Epithelial cell of esophagus (primary cell): ENCODE results near the gene RXRG.
A peak's percentile ranks its signal among the peaks of the same experiment; 100 is the strongest.

Source experiments
- DNase-seq: peaks from one replicate; pipeline ENCODE4 v3.0.0; 2010; ENCODE audit warnings: low read depth
- H3K4me3 ChIP-seq: 2 replicates; pipeline ENCODE4 v1.5.1; 2011; ENCODE audit warnings: mild to moderate bottlenecking, low read length, control low read depth
- CTCF ChIP-seq: IDR thresholded peaks from 2 replicates; pipeline ENCODE4 v1.5.1; 2011; ENCODE audit warnings: low read depth, mild to moderate bottlenecking, low read length, control low read depth, inconsistent platforms; ENCODE audit not compliant: insufficient read depth; ENCODE audit errors: missing control alignments

Gene RXRG

GRCh38 chr1:165431079-165431478 lies 13.8 kb downstream of the RXRG start:
- no peak for TF ChIP-seq CTCF
- H3K4me3 ChIP-seq, result no peak overlapping the region
- no peak for DNase-seq

GRCh38 chr1:165426745-165427144 lies 18.2 kb downstream of the RXRG start:
- no peak for TF ChIP-seq CTCF
- no peak overlapping the region for H3K4me3 ChIP-seq
- no peak for DNase-seq

GRCh38 chr1:165425621-165426020 lies 19.3 kb downstream of the RXRG start:
- TF ChIP-seq CTCF, result no peak
- DNase-seq, result no peak
- no peak overlapping the region for H3K4me3 ChIP-seq

GRCh38 chr1:165424454-165425216 lies 20.3 kb downstream of the RXRG start:
- DNase-seq, result no peak
- no peak for TF ChIP-seq CTCF
- no peak overlapping the region for H3K4me3 ChIP-seq

GRCh38 chr1:165423136-165423535 lies 21.8 kb downstream of the RXRG start:
- H3K4me3 ChIP-seq, result no peak overlapping the region
- no peak for TF ChIP-seq CTCF
- no peak for DNase-seq

- peak; percentile 28 for DNase-seq
- no peak for TF ChIP-seq CTCF
- no peak overlapping the region for H3K4me3 ChIP-seq
Measured at GRCh38 chr1:165420655-165421054, 24.3 kb downstream of the RXRG start.

- no peak overlapping the region for H3K4me3 ChIP-seq
- TF ChIP-seq CTCF, result no peak
- no peak for DNase-seq
Measured at GRCh38 chr1:165419839-165420238, 25.1 kb downstream of the RXRG start.
